Measurements from ENCODE around the gene PF4V1. TPM values are rescaled to one million over a fixed set of nuclear protein-coding genes. Genes with fewer than 3 reads are reported as not detected.

Gene PF4V1
- total RNA-seq, 2 donors from 2014 or later, result not detected

Other genes starting within 250 kb of the PF4V1 start
- gene RASSF6, start 232.9 kb upstream of the PF4V1 start, total RNA-seq, result under 1 TPM in 1 of 2 donors, not detected in 1; 0.07 TPM
- 1 to 10 TPM in 1 of 2 donors, under 1 TPM in 1; 0.94 to 2.0 TPM for gene CXCL8, start 112.7 kb upstream of the PF4V1 start, total RNA-seq
- not detected for gene CXCL6, start 16.6 kb upstream of the PF4V1 start, total RNA-seq
- not detected for gene CXCL1, start 16.1 kb downstream of the PF4V1 start, total RNA-seq
- not detected for gene PF4, start 128.7 kb downstream of the PF4V1 start, total RNA-seq
- not detected for gene PPBP, start 134.9 kb downstream of the PF4V1 start, total RNA-seq
- not detected for gene CXCL5, start 145.4 kb downstream of the PF4V1 start, total RNA-seq
- gene CXCL3, start 185.4 kb downstream of the PF4V1 start, total RNA-seq, result not detected
- not detected for gene CXCL2, start 245.9 kb downstream of the PF4V1 start, total RNA-seq